Activated T-cell treated with anti-CD3 and anti-CD28 coated beads for 4 hours (primary cell): ENCODE data around the gene CYP19A1.

Experiments used
- DNase-seq: peaks from one replicate; pipeline ENCODE4 v3.0.0-alpha.2; 2020

The CYP19A1 gene

DNA sequence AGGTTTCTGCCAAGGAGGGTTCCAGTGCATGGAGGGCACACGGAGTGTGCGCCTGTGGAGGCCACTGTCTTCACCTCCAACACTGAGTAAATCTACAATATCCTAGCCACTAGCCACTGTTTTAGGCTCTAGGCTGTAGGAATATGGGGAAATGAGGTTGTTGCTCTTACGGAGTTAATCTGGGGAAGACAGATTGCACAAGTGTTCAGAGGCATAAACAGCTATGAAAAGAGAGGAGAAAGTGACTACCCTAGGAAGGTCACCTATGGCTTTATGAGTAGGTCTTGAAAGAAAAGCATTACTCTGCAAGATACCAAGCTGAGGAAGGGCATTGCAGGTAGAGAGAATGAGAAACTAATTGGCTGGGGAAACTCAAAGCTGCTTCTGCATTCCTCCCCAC, 85.7 kb downstream of the CYP19A1 start:
- no peak for DNase-seq

DNA sequence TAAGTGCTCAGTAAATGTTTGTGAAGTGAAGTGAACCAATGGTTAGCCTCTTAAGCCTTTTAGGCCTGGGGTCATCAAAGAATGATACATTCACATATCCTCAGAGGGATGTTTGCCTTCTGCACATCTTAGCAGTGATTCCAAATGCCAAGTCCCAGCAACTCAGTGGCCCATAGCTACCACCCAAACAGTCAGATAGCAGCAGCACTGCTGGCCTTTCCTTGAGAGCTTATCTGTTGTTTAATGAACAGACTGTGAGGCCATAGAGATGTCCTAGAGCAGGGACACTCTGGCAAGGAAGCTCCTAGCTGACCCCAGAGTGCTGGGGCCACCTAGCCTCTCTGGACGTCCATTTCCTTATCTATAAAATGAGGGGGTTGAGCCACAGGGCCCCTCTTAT, 86.8 kb downstream of the CYP19A1 start:
- no peak for DNase-seq

DNA sequence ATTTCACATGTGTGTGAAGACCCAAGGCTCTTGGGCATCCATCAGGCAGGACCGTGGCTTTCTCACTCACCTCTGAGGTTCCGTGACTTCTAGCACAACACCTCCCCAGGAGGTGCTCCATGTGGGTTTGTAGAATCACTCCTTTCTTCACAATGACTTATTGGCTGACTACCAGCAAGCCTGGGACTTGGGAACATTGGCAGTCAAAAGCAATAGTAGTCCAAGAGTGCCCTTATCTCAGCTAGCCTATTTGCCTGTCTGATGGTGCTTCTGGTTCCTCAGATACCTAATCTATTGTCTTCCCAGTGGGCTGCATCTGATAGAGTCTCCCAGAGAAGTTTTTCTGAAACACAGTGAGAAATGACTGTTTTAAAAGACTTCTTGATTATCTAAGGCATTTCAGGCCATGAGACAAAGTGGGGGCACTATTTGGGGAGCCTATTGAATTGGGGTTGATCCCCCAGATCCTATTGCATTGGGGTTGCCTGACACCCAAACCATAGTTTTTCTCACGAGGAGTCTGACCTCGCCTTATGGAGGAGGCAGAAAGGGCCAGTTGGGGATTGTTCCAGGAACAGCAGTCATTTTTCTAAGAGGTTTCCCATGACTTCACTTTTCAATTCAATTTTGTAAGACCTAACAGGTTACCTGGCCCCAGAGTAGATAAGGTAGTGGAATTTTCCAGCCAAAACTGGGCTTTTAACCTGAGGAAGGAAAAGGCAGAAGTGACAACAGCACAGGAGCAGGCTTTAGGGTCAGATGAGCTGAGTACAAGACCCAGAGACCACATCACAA, 88.0 kb downstream of the CYP19A1 start:
- no peak for DNase-seq

DNA sequence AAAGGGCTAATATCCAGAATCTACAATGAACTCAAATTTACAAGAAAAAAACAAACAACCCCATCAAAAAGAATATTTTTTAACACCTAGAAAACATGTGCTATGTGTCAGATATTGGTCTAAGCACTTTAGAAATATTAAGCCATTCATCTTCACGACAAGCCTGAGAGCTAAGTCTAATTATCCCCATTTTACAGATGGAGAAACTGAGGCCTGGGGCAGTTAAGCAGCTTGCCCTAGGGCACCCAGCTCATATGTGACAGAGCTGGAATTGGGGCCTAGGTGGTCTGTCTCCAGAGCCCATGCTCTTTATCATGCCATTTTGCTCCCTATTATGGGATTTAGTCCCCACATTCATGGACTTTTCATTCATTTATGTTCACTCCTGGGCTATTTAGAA, 92.8 kb downstream of the CYP19A1 start:
- DNase-seq = no peak

DNA sequence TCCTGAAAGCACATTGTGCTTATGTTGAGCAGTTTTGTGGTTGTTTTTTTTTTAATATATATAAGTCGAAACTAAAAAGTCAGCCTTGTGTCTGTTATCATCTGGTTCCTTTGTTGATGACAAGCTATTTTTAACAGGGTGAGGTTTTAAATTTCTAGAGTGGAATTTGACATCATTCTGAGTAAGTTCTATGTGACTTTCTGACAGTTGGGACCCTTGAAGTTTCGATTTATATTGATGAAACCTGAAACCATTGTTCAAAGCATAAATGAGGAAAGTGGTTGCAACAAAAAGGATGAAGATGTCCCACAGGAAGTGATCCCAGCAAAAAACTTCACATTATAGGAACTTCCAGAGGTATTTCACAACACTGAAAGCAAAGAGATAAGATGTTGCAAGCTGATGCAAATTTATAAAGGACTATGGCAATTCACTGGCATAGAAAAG, 94.0 kb downstream of the CYP19A1 start:
- no peak for DNase-seq

DNA sequence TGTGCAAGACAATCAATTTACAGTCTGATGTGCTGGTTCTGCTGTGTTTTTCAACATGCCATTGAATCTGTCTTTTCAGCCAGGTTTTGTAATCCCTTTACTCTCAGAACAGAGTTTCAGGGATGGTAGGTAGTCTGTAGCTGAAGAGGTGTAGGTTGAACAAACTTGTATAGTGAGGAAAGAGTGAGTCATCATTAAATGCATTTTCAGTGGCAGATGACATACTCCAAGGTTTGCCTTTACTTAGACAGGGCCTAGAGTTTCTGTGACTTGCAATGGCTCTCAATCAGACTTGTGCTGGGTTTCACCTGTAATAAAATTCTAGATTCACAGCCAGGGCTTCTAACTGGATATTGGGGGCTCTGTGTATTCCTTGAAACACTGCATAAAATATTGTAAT, 94.6 kb downstream of the CYP19A1 start:
- DNase-seq = no peak

DNA sequence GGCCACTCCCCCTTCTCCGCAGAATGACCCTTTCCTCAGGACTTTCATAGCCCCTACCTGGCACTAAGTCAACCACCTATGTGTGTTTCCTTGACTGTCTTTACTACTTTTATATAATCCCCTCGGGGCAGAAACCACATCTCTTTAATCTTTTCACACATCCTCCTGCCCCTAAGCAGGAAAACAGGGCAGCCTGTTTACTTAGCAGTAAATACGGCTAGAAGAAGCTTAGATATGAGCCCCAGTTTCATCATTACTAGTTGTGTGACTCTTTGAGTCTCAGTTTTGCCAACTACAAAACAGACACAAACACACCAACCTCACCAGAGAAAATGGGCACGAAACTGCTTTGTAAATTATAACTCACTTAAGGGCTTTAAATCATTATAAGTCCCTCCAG, 98.3 kb downstream of the CYP19A1 start:
- DNase-seq = no peak

DNA sequence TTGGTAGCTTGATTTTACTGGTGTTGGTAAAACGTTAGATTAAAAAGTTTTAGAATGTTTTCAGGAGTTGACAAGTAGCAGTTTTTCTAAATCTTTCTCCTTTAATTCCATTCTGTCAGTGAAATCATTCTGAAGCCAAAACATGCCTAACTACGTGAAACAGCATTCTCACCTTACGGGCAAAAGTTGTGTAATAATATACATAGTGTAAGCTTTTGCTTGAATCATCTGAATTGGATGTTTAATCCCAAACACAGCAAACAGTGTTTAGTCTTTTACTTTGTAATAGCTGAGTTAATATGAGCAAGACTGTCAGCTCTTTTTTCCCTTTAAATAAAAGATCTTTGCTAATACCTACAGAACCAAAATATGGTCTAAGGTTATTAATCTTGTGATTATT, 100.6 kb downstream of the CYP19A1 start:
- DNase-seq = no peak

DNA sequence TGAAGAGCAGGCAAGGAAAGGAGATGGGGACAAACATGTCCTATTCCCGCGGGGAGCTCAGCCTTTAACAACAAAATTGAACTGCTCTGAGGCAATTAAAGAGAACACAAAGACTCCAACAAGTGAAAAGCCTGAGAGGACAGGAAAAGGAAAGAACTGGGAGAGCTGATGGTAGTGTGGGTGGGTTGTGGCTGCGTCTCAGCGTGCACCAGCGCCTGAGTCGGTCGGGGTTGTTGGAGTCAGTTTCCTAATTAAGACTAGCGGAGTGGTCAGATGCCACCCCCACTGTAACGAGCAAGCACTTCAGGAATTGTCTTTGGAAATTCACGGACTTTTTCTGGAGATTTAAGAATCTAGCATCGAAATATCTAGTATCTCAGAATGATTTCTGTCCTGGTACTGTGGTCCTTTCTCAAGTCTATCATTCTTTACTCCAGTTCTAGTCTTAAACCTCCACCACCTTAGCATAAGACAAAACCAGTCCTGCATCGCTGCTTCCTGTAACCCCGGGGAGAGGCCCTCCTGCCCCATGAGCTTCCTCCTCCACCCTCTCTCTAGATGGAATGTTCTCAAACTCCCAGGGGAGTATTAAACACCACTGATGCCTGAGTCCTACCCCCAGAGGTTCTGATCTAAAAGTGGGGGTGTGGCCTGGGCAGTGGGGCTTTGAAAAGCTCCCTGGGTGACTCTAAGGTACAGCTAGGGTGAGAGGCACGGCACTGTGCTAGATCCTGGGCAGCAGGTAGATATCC, 104.0 kb downstream of the CYP19A1 start:
- no peak for DNase-seq

DNA sequence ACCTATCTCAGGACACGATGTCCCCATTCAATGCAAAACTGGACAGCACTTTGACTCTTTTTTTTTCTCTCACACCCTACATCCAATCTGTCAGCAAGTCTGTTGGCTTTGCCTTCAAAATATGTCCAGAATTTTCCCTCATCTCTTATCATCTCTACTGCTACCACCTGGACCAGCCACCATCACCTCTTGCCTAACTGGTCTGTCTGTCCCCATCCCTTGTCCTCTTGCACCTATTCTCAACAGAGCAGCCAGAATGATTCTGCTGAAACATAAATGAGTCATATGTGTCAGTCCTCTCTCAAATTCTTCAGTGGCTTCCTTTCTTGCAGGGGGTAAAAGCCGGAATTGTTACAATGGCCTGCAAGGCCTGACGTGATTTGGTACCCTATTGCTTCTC, 105.8 kb downstream of the CYP19A1 start:
- no peak for DNase-seq

DNA sequence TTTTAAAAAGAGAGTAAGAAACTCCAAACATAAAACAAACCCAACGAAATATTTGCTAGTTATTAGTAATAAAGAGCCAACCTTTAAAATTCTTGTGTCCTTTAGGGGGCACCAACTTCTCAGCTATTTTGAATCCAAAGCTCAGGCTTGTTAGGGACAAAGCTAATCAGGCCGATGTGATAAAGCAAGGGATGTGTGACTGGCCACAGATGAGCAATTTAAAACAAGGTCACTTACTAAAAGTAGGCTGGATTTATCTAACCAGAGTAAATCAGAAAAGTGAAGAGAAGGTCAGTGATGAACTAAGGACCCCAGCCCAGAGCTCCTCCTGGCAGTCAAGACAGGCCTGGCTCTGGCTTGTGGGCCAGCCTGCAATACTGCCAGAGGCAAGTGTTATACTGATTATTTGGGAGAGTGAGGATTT, 108.5 kb downstream of the CYP19A1 start:
- DNase-seq = no peak

DNA sequence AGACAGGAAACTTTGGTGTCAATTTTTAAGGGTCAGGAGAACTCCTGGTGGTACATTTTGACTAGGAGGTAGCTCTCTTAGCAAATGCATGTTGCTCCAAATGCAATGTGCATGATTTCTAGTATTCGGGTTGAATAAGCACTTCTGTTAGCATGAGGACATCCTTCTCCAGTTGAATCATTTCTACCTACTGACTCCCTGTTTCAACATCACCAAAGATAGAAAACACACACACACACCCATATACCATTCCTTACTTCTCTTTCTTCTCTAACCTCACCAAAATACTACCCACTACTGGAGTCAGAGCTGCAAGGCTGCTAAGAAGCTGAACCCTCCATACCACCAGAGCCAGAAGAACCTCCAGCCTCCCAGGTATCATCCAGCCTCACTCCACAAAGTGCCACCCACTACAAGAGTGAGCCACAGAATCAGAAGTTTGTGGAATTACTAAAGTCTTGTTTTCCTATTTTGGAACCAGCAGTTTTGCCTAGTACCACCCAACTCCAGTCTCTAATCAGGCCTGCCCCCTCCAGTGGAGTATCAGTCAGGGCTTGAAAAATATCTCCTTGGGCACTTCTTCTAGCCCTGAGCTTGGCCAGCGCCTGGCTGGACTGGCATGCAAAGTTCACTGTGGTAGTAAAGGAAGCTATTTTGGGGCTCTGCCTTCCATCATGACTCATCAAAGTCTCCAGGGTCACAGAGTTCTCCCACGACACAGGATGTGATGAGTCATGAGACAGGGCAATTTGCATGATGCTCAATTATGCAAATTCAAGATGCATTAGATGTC, 110.3 kb downstream of the CYP19A1 start:
- DNase-seq = no peak

DNA sequence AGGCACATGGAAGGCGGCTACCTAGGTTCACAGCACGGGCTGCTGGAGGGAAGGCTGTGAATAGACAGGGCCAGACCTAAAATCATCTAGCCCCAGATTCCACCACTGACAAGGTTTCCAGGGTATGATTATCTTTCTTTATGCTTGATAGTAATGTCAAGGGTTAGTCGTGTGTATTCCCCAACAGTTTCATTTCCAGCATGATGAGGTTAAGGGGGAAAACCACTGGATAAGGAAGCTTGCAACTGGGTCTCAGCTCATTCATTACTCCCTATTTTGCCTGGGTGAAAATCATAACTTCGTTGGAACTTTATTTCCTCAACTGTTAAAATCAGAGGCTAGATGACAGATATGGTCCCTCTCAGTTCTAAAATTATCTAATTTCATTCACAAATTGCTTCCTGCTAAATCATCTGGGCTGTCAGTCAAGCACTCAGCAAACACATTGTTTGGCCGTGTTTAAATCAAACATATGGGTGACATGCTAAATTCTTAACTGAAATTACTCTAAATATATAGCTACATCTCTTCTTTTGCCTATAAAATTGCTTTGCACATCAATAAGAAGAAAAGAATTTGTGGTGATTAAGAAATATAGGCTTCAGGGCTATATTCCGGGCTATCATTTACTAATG, 111.7 kb downstream of the CYP19A1 start:
- no peak for DNase-seq

DNA sequence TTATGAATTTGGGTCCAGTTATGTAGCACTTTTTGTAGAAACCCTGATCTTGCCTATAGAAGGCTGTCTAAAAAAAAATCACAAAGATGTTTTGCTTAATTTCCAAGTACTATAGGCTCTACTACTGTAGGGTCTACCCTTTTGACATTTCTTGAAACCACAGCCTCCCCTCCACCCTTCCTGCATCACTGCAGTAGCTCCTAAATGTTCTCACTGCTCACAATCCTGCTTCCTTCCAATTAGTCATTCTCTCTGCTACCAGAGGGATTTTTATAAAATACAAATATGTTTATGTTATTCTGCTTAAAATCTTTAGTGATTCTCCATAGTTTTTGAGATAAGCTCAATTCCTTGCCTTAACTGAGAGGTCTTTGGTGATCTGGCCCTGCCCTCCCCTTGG, 114.0 kb downstream of the CYP19A1 start:
- no peak for DNase-seq

DNA sequence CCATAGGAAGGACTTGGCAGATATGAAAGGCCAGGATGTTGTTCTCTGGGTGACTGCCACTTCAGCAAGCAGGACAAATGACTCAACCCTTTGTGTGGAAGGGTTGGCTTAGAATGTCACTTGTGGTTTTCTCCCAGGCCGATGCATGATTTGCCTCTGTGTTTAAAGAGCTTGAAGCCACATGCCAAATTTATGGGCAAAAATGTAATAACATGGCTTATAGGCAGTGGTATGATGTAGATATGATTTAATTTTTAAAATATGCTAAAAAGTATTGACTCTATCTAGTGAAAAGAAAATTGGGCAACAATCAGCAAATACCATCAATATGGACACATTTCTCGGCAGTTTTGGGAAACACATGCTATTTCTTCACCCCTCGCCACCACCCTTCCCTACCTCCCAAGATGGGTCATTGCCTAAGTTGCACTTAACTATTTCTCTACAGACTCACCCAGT, 114.6 kb downstream of the CYP19A1 start:
- DNase-seq = no peak

DNA sequence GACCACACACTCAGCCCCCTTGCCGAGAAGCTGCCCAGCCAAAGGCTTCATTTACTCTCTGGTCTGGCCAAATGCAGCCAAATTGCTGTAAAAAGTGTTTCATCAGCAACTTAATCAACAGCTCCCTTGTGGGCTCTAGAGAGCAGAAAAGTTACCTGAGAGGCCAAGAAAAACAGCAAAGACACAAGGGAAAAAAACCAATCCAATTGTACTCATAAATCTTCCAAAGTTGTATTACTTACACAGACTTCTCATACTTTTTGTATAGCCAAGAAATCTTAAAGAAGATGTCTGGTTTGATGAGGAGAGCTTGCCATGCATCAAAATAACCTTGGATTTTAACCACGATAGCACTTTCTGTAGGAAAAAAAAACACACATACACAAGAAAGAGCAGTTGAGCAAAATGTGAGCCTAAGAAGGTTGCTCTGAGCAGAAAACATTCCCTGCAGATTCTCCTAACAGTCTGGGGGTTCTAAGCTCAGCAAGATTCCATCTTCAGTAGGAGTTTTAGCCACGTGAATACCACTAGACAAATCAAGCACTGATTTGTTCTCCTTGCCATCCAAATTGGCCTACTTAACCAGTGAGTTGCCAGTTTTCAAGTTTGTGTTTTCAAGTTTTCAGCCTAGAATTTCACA, 120.0 kb downstream of the CYP19A1 start:
- no peak for DNase-seq

DNA sequence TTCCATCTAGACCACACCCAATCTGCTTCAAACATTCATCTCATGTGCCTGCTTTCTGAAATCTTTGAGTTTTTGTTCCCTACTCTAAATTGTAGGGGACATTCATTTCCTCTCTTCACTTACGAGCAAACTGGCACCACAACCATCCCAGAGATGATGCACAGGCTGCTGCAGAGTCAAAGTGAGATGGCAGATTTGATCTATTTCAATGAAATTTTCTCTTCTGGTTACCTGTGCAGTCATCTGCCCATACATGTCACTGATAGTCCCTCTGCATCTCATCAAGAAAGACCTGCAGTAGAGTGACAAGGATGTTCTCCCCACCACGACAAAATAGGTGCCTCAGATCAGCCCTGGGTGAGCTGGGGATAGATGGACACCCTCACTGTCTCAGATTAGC, 125.5 kb downstream of the CYP19A1 start:
- no peak for DNase-seq

DNA sequence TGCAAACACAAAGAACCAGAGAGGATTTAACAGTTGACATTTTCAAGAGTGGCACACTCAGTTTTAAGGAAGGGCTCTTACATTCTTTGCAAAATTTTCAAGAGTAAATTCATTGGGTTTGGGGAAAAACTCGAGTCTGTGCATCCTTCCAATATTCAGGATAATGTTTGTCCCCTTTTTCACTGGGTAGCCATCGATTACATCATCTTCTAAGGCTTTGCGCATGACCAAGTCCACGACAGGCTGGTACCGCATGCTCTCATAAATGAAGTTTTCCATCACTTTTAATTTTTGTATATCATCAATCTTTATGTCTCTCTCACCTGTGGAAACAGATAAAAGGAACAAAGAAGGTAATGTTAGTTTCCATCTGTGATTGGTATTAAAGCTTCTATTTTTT, 126.2 kb downstream of the CYP19A1 start:
- DNase-seq = no peak

DNA sequence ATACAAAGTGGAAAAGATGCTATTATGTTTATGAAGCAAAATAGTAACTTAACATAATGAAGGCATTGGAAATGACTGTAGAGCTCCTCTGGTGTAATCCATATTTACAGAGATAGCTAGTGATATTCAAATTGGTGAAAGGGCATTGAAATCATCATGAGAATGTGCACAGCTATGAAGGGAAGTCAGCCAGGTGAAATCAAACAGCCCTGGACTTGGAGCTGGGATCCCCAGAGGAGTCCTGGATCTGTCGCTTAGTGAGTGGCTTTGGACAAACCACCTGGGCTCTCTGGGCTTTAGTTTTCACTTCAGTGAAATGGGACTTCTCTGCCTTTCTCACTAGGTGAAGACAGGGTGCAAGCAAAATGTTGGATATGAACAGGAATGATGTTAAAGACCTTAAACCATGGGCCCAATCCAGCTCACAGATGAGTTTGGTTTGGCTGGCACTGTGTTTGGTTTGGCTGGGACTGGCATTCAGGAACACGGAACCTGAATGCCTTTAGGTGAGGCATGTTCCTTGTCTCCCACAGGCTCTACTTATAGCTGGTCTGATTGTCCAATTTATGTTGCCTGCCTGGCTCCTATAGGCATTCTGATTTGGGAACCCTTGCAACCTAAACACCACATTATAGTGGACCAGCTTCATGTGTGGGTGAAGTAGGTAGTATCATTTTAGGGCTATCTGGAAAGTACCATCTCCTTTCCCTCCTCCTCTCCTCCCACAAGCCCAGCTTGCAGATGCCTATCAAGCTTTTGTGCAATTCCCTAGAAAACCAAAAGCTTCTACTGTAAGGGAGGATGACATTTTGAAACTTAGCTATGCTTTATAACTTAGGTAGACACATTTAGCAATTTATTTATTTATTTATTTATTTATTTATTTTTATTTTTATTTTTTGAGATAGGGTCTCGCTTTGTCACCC, 133.1 kb downstream of the CYP19A1 start:
- no peak for DNase-seq

DNA sequence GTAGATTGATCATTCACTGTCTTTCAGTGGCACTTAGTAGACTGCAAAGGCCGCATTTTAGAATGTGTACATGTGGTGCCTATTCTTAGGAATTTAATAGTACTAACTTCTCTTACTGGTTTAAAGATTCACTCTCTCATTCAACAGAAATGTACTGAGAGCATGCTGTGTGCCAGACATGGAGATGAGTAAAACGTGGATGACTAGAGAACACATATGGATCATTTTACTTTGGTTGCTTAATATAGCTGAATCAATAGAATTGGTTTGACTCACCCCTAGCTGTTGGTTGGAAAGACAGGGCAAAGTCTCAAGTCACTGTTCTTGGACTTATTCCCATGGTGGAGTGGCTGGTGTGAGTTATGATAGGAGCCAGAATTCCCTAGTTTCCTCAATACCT, 134.6 kb downstream of the CYP19A1 start:
- no peak for DNase-seq

DNA sequence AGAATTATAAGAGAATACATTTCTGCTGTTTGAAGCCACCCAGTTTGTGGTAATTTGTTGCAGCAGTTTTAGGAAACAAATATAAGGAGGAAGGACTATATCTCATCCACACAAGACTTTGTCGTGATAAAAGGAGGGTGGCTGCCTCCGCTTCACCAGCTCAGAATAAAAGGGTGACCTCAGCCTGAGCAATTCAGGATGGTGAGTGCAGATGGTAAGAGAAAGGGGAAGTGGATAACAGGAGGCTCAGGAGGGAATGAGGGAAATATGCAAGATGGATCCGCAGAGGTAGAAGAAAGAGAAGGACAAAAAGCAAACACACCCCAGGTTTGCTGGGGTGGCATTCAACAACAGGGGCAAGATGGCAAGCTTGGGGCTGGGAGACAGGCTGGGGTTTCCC, 135.6 kb downstream of the CYP19A1 start:
- no peak for DNase-seq
